Activated CD8-positive, alpha-beta memory T cell treated with anti-CD3 and anti-CD28 coated beads, Interleukin-2, amount 50 U/mL, for 48 hours (primary cell): ENCODE results near the gene NTPCR.

Experiments
- DNase-seq: peaks from one replicate; pipeline ENCODE4 v3.0.0-alpha.2; 2020

The NTPCR gene

GRCh38 chr1:232927830-232928505, 22.4 kb upstream of the NTPCR start:
- DNase-seq = no peak

- DNase-seq = no peak
These were observed 17.7 kb upstream of the NTPCR start for GRCh38 chr1:232932486-232933425.

- no peak for DNase-seq
These were observed 13.5 kb upstream of the NTPCR start for GRCh38 chr1:232936941-232937340.

GRCh38 chr1:232937741-232938375, 12.6 kb upstream of the NTPCR start:
- DNase-seq = no peak

GRCh38 chr1:232938926-232939325, 11.5 kb upstream of the NTPCR start:
- no peak for DNase-seq

- DNase-seq = no peak
These were observed 10.7 kb upstream of the NTPCR start for GRCh38 chr1:232939748-232940147.

GRCh38 chr1:232940262-232940661, 10.1 kb upstream of the NTPCR start:
- DNase-seq = no peak

GRCh38 chr1:232942413-232943294, 7.8 kb upstream of the NTPCR start:
- no peak for DNase-seq

- no peak for DNase-seq
These were observed 6.6 kb upstream of the NTPCR start for GRCh38 chr1:232943679-232944252.

- DNase-seq = no peak
These were observed 6.1 kb upstream of the NTPCR start for GRCh38 chr1:232944347-232944746.

GRCh38 chr1:232949636-232950196, 695 bp upstream of the NTPCR start:
- DNase-seq = no peak

GRCh38 chr1:232951180-232951579, 769 bp downstream of the NTPCR start:
- no peak for DNase-seq

GRCh38 chr1:232951605-232952004, 1.2 kb downstream of the NTPCR start:
- DNase-seq = no peak

GRCh38 chr1:232952514-232953499, 2.4 kb downstream of the NTPCR start:
- DNase-seq = no peak

- DNase-seq = no peak
These were observed 4.4 kb downstream of the NTPCR start for GRCh38 chr1:232954594-232955365.

- no peak for DNase-seq
These were observed 5.7 kb downstream of the NTPCR start for GRCh38 chr1:232956081-232956480.

- DNase-seq = no peak
These were observed 7.7 kb downstream of the NTPCR start for GRCh38 chr1:232958067-232958466.

- no peak for DNase-seq
These were observed 12.6 kb downstream of the NTPCR start for GRCh38 chr1:232962761-232963745.

GRCh38 chr1:232964601-232965000, 14.2 kb downstream of the NTPCR start:
- no peak for DNase-seq
